GM08714 (cell line): ENCODE measurements around the gene ARHGEF37.

Source experiments
- H3K4me3 ChIP-seq: fragments of 200-500 bp; sonication (Bioruptor generic); 2 replicates; pipeline ENCODE4 v1.5.1; 2014; ENCODE audit warnings: mild to moderate bottlenecking, low read length, inconsistent platforms
- ZNF274 ChIP-seq: IDR thresholded peaks from 2 replicates; pipeline ENCODE4 v1.6.1; 2012; ENCODE audit warnings: mild to moderate bottlenecking, low read depth, low read length

The ARHGEF37 gene

DNA sequence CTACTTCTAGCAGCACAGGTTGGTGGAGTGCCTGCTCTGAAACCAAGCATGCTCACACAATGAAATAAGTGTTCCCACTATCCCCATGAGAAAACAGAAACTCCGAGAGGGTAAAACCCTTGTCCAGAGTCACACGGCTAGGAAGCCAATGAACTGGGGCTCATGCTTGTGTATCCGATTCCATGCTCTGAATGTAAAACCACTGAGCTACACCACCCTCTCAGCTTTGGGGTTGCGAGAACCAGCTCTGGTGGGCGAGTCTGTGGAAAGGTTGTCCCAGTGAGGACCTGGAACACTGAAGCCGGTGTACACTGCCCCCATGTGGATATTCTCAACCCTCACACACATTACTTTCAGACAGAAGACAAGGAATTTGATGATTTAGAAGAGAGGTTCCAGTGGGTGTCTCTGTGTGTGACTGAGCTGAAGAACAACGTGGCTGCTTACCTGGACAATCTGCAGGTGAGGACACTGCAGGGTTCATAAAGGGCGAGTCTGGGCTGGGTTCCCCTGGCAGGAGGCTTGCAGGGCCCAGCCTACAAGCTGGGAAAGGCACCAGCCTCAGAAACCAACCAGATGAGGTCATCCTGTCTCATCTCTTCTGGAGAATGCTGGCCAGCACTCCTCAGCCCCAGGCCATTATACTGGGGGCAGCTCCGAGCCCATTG is 37.4 kb downstream of the ARHGEF37 start:
- no peak for TF ChIP-seq ZNF274
- H3K4me3 ChIP-seq: no peak overlapping the region

- TF ChIP-seq ZNF274: no peak
Observed at GRCh38 chr5:149621415-149622098, 40.3 kb downstream of the ARHGEF37 start.

GRCh38 chr5:149622466-149622865 is 41.2 kb downstream of the ARHGEF37 start:
- no peak overlapping the region for H3K4me3 ChIP-seq
- TF ChIP-seq ZNF274: no peak

More at GRCh38 chr5:149621415-149622098, 40.3 kb downstream of the ARHGEF37 start:
- H3K4me3 ChIP-seq: no peak overlapping the region

DNA sequence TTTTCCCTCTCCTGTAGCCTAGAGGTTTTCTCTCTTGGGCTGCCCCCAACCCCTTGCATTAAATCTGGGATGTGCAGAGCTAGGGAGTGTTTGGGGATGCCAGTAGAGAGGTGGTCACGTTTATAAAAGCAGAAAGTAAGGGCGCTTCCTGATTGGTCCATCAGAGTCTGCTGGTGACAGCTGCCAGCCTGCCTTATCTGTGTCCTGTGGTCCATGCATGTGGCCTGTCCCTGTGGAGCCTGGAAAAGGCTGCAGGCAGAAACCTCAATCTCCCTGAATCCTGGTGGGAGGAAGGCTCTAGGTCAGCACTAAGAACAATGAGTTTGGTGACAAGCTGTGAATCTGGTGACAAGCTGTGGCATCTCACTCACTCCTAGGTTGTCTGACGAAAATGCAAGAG is 42.2 kb downstream of the ARHGEF37 start:
- no peak for TF ChIP-seq ZNF274
- H3K4me3 ChIP-seq: no peak overlapping the region

DNA sequence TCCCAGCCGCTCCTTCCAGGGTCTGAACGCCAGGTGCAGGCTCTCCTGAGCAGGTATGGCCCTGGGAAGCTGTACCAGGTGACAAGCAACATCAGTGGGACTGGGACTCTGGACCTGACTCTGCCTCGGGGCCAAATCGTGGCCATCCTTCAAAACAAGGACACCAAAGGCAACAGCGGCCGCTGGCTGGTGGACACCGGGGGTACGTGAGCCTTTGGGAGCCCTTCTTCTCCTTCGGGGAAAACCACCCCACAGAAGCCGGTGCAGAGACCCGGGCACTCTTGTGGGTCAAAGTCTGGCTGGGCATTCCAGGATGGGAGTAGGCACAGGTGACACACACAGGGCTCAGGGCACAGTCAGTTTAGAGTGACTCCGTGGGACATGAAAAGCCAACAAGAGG is 45.8 kb downstream of the ARHGEF37 start:
- H3K4me3 ChIP-seq: no peak overlapping the region
- no peak for TF ChIP-seq ZNF274

DNA sequence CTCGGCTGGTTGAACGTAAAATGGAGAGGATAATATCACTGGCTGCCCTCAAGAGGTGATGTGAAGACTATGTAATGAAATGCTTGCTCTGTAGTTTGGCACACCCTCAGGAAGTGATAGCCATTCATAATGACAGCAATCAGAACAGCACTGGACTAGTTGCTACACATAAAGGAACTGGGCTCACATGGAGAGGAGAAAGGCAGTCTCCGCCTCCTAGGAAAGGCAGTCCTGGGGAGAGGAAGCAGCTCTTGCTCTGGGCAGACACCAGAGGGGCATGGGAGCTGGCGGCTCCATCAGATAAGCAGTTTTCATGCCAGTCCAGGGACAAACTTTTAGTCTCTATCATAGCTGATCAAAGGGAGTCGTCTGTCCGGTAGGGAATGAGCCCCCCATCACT is 46.9 kb downstream of the ARHGEF37 start:
- no peak for TF ChIP-seq ZNF274
- no peak overlapping the region for H3K4me3 ChIP-seq

- TF ChIP-seq ZNF274: no peak
- H3K4me3 ChIP-seq: no peak overlapping the region
Observed at GRCh38 chr5:149628846-149629388, 47.6 kb downstream of the ARHGEF37 start.

DNA sequence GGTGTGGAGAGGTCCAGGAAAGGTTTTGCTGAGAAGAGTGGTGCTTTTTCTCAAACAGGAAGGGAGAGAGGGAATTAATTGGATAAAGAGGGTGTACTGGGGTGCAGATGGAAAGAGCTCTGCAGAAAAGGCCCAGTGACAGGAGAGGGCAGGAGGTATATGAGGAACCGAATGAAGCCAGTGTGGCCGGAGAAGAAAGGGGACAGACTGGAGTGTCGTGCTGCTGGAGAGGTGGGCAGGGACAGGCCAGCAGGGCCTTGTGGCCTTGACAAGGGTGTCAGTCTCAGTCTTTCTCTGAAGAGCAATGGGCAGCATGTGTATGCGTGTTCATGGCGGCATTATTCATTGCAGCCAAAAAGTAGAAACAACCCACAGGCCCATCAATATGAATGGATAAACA is 48.1 kb downstream of the ARHGEF37 start:
- no peak overlapping the region for H3K4me3 ChIP-seq
- TF ChIP-seq ZNF274: no peak

GRCh38 chr5:149630337-149630736 is 49.0 kb downstream of the ARHGEF37 start:
- no peak overlapping the region for H3K4me3 ChIP-seq
- no peak for TF ChIP-seq ZNF274

DNA sequence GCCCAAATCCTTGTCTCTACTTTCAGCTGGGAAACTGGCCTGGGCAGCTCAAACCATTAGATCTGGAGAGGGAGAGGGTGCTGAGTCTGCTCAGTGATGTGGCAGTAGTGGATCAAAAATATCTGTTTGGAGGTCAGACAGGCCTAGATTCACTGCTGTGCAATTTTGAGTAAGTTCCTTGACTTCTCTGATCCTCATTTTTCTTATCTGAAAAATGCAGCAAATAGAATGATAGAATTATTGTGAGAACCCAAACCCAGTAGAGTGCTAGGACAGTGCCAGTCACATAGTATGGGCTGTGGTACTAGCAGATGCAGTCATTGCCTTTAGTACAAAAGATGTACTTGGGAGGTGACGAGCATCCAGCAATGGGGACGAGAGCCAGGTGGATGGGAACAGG is 50.2 kb downstream of the ARHGEF37 start:
- H3K4me3 ChIP-seq: no peak overlapping the region
- no peak for TF ChIP-seq ZNF274

DNA sequence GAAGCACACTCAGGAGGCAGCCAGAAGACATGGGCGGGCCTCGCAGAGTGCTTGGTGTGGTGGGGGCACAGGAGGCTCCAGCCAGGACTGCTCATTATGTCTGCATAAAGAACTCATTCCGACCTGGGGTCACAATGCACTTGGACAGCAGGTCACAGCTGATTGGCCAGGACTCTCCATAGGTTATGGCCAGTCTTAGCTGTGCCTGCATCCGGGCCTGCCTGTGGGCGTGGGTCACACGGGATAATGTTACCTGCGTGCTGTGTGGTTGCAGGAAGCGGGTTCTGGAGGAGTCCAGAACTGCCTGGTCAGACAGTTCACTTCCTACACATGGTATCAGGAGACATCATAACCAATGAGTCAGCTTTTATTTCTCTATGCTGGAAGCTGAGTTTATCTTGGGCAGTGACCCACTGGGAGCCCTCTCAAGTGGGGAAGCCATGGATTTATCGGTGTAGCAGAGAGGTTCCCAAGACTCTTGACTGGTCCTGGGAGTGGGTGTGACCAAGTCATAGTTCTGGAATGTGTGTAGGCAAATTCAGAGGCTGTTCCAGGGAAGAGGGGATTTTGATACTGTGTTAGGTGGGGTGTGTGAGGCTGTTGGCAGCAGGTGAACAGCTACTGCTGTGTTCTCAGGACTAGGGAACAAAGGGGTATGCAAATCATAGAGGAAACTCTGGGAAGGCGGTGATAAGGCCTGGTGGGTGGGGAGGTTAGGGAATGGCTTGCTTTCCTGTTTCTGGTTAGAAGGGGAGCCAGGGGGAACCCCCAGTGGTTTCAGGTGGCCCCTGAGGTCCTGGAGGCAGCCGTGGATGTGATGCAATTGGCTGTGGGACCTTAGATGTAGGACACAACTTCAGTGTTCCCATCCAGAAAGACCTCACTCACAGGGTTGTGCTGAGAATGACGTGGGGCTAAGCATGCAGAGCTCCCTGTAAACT is 51.3 kb downstream of the ARHGEF37 start:
- H3K4me3 ChIP-seq: no peak overlapping the region
- no peak for TF ChIP-seq ZNF274

GRCh38 chr5:149633476-149634350 is 52.4 kb downstream of the ARHGEF37 start:
- TF ChIP-seq ZNF274: no peak
- H3K4me3 ChIP-seq: no peak overlapping the region

GRCh38 chr5:149635394-149635793 is 54.1 kb downstream of the ARHGEF37 start:
- no peak for TF ChIP-seq ZNF274
- no peak overlapping the region for H3K4me3 ChIP-seq
